HuH-7.5 (cell line): Measurements from ENCODE around the gene HASPIN.

ENCODE experiments used
- DNase-seq: peaks from one replicate; pipeline ENCODE4 v3.0.0; 2011; ENCODE audit warnings: low spot score

The HASPIN gene

GRCh38 chr17:3723556-3724377, at the start of gene HASPIN:
TSS of gene HASPIN (plus strand) at chr17:3723903. CDS start at chr17:3723936, 33 bp downstream.
- DNase-seq = peak; percentile 92

- DNase-seq = no peak
Measured at GRCh38 chr17:3675886-3676285, 47.8 kb upstream of the HASPIN start.

GRCh38 chr17:3678095-3678820, 45.4 kb upstream of the HASPIN start:
- peak; percentile 47 for DNase-seq

- no peak for DNase-seq
Measured at GRCh38 chr17:3678821-3679530, 44.7 kb upstream of the HASPIN start.

GRCh38 chr17:3679531-3680126, 44.1 kb upstream of the HASPIN start:
- no peak for DNase-seq

- no peak for DNase-seq
Measured at GRCh38 chr17:3681057-3681456, 42.6 kb upstream of the HASPIN start.

- no peak for DNase-seq
Measured at GRCh38 chr17:3681565-3681964, 42.1 kb upstream of the HASPIN start.

- DNase-seq = no peak
Measured at GRCh38 chr17:3682033-3682432, 41.7 kb upstream of the HASPIN start.

- DNase-seq = peak; percentile 83
Measured at GRCh38 chr17:3683054-3683511, 40.6 kb upstream of the HASPIN start.

- DNase-seq = no peak
Measured at GRCh38 chr17:3685174-3685573, 38.5 kb upstream of the HASPIN start.

GRCh38 chr17:3688027-3688553, 35.6 kb upstream of the HASPIN start:
- DNase-seq = no peak

GRCh38 chr17:3688852-3689261, 34.8 kb upstream of the HASPIN start:
- DNase-seq = no peak

GRCh38 chr17:3689262-3690093, 34.2 kb upstream of the HASPIN start:
- no peak for DNase-seq

- no peak for DNase-seq
Measured at GRCh38 chr17:3690094-3690715, 33.5 kb upstream of the HASPIN start.

- no peak for DNase-seq
Measured at GRCh38 chr17:3691617-3692067, 32.1 kb upstream of the HASPIN start.

- no peak for DNase-seq
Measured at GRCh38 chr17:3692346-3692745, 31.4 kb upstream of the HASPIN start.

GRCh38 chr17:3693141-3693540, 30.6 kb upstream of the HASPIN start:
- DNase-seq = no peak

- no peak for DNase-seq
Measured at GRCh38 chr17:3693829-3694231, 29.9 kb upstream of the HASPIN start.

- DNase-seq = no peak
Measured at GRCh38 chr17:3695129-3695722, 28.5 kb upstream of the HASPIN start.
